Testis (tissue), 3 donors: ENCODE data around the gene EEFSEC. TPM values are rescaled to one million over a fixed set of nuclear protein-coding genes. Genes with fewer than 3 reads are reported as not detected.

Experiments
- DNase-seq: peaks from one replicate; pipeline ENCODE4 v3.0.0-alpha.2; 2019
- H3K27ac ChIP-seq, 2 donors: fragments of 200-600 bp; sonication (generic); one replicate each; pipeline ENCODE4 v1.5.1; 2019
- H3K27me3 ChIP-seq: fragments of 200-600 bp; sonication (generic); one replicate; pipeline ENCODE4 v1.5.1; 2019
- H3K36me3 ChIP-seq: fragments of 200-600 bp; sonication (generic); one replicate; pipeline ENCODE4 v1.5.1; 2017; ENCODE audit warnings: low read depth; ENCODE audit errors: missing control alignments
- H3K4me1 ChIP-seq: fragments of 200-600 bp; sonication (generic); one replicate; pipeline ENCODE4 v1.5.1; 2019
- H3K4me3 ChIP-seq, 2 donors: fragments of 200-600 bp; sonication (generic); one replicate each; pipeline ENCODE4 v1.5.1; 2017 to 2019
- H3K9me3 ChIP-seq: fragments of 200-600 bp; sonication (generic); one replicate; pipeline ENCODE4 v1.5.1; 2017
- POLR2A ChIP-seq: fragments of 450-650 bp; IDR thresholded peaks from one replicate; pipeline ENCODE4 v1.6.1; 2017; ENCODE audit warnings: antibody characterized with exemption, mild to moderate bottlenecking, moderate library complexity
- WGBS, 2 donors: methylation state at CpG; one replicate each; pipeline ENCODE4 v1.1.5; 2018; 5-methylcytosine and 5-hydroxymethylcytosine counted together
- intact Hi-C: fragments of 100-400 bp; cut with DNase I; formaldehyde crosslinking; loops from one replicate; pipeline ENCODE4 v1.15.1; 2023; ENCODE audit warnings: low total_unique reads
- polyA plus RNA-seq: library from polyadenylated mRNA; stranded (reverse); fragments of 350-450 nt; fragmentation: Illumina TruSeq; extraction: RNeasy Lipid Tissue Mini Kit (QIAGEN cat#74804); gene quantifications from one replicate; pipeline ENCODE4 v1.2.3, GENCODE V29; 2014; ENCODE audit warnings: low read depth, low replicate concordance; ENCODE audit not compliant: insufficient read depth
- total RNA-seq, 2 donors: library from RNA; depleted of rRNA; stranded (reverse); fragments of >200 nt; gene quantifications; one replicate each; pipeline ENCODE4 v1.2.3, GENCODE V29; 2016
- TF ChIP-seq, protein P1 (sequence below), 3 experiments: fragments of 450-650 bp in 2 of 3; fragments of 200-600 bp in 1 of 3; sonication (generic) in 1 of 3; IDR thresholded peaks; one replicate each; pipeline ENCODE4 v1.5.1; 2016 to 2019; ENCODE audit warnings: antibody characterized with exemption in 3 of 3, mild to moderate bottlenecking in 2 of 3, moderate library complexity in 1 of 3

Gene EEFSEC
- total and polyA plus RNA-seq, 3 donors from 2014 or later: 35.4 to 40.3 (median 35.4) TPM

GRCh38 chr3:128418900-128419299 lies 265.6 kb downstream of the EEFSEC start:
- H3K9me3 ChIP-seq: no peaks in the 10 kb centered on the region
- no peaks in the 10 kb centered on the region for H3K27me3 ChIP-seq
- no peaks in the 10 kb centered on the region for H3K4me1 ChIP-seq
- intact Hi-C loops: no loop called here
- TF ChIP-seq, protein P1, sequence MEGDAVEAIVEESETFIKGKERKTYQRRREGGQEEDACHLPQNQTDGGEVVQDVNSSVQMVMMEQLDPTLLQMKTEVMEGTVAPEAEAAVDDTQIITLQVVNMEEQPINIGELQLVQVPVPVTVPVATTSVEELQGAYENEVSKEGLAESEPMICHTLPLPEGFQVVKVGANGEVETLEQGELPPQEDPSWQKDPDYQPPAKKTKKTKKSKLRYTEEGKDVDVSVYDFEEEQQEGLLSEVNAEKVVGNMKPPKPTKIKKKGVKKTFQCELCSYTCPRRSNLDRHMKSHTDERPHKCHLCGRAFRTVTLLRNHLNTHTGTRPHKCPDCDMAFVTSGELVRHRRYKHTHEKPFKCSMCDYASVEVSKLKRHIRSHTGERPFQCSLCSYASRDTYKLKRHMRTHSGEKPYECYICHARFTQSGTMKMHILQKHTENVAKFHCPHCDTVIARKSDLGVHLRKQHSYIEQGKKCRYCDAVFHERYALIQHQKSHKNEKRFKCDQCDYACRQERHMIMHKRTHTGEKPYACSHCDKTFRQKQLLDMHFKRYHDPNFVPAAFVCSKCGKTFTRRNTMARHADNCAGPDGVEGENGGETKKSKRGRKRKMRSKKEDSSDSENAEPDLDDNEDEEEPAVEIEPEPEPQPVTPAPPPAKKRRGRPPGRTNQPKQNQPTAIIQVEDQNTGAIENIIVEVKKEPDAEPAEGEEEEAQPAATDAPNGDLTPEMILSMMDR (IDR thresholded peaks at IDR 0.05): no peak
- no peak overlapping the region for H3K4me3 ChIP-seq
- no peak for DNase-seq
- no peaks in the 10 kb centered on the region for H3K36me3 ChIP-seq
- H3K27ac ChIP-seq: no peak overlapping the region
- 94% methylated on average over 2 of the region's 2 CpGs for WGBS, 2 donors

GRCh38 chr3:128419311-128419710 lies 266.0 kb downstream of the EEFSEC start:
- no peak for DNase-seq
- Histone ChIP-seq H3K27ac (no peak overlapping the region), H3K4me3 (no peak overlapping the region), H3K9me3 (no peaks in the 10 kb centered on the region), H3K36me3 (no peaks in the 10 kb centered on the region), H3K27me3 (no peaks in the 10 kb centered on the region), H3K4me1 (no peaks in the 10 kb centered on the region)
- TF ChIP-seq POLR2A: no peak
- TF ChIP-seq, protein P1 (IDR thresholded peaks at IDR 0.05): no peak
- intact Hi-C loops: no loop called here
- 93 to 94% methylated on average over 4 of the region's 4 CpGs for WGBS, 2 donors

- intact Hi-C loops: loop anchor here (10.0 kb wide), 2 partner anchors 185 to 245 kb away; no protein-coding TSS in a partner anchor
- no peak for DNase-seq
- 93 to 95% methylated on average over 7 of the region's 7 CpGs for WGBS, 2 donors
- Histone ChIP-seq H3K27me3 (no peaks in the 10 kb centered on the region), H3K36me3 (no peaks in the 10 kb centered on the region), H3K4me3 (no peak overlapping the region), H3K9me3 (no peaks in the 10 kb centered on the region), H3K4me1 (no peaks in the 10 kb centered on the region), H3K27ac (no peak overlapping the region)
- TF ChIP-seq, protein P1 (IDR thresholded peaks at IDR 0.05): no peak
- TF ChIP-seq POLR2A: no peak
Observed at GRCh38 chr3:128420289-128420688, 267.0 kb downstream of the EEFSEC start.

- no peaks in the 10 kb centered on the region for H3K4me1 ChIP-seq
- no peak for DNase-seq
- 94% methylated on average over 9 to 10 of the region's 12 CpGs for WGBS, 2 donors
- H3K4me3 ChIP-seq: no peak overlapping the region
- TF ChIP-seq, protein P1 (IDR thresholded peaks at IDR 0.05): no peak
- TF ChIP-seq POLR2A: no peak
- H3K36me3 ChIP-seq: no peaks in the 10 kb centered on the region
- H3K27me3 ChIP-seq: no peaks in the 10 kb centered on the region
- H3K27ac ChIP-seq: no peak overlapping the region
- H3K9me3 ChIP-seq: no peaks in the 10 kb centered on the region
- intact Hi-C loops: loop anchor here (10.0 kb wide), 2 partner anchors 184 to 246 kb away; no protein-coding TSS in a partner anchor
Observed at GRCh38 chr3:128420720-128421438, 267.6 kb downstream of the EEFSEC start.

DNA sequence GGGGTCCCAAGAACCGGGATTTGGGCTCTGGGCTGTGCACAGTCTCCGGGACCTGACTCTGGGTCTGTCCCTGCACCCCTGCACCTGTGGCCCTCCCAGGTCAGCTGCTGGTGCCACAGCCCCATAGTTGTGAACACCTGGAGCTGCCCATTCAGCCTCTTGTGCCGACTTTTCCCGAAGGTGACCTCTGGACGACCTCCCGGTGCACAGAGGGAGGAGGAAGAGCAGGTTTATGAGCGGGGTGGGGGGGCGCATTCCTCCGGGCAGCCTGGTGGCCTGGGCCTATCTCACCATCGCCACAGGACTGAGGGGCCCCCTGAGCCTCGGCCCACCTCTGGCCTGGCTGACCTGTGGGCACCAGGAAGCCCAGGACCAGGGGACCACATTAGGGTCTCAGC lies 268.2 kb downstream of the EEFSEC start:
- 80 to 97% methylated on average over 5 to 11 of the region's 11 CpGs for WGBS, 2 donors
- no peaks in the 10 kb centered on the region for H3K36me3 ChIP-seq
- no peak for DNase-seq
- TF ChIP-seq, protein P1 (IDR thresholded peaks at IDR 0.05): no peak
- H3K9me3 ChIP-seq: no peaks in the 10 kb centered on the region
- no peak overlapping the region for H3K27ac ChIP-seq
- intact Hi-C loops: loop anchor here (10.0 kb wide), 2 partner anchors 183 to 247 kb away; no protein-coding TSS in a partner anchor
- H3K4me1 ChIP-seq: no peaks in the 10 kb centered on the region
- no peaks in the 10 kb centered on the region for H3K27me3 ChIP-seq
- H3K4me3 ChIP-seq: no peak overlapping the region
